GM08714 (cell line): ENCODE measurements around the gene SMPX.

Experiments used
- H3K4me3 ChIP-seq: fragments of 200-500 bp; sonication (Bioruptor generic); 2 replicates; pipeline ENCODE4 v1.5.1; 2014; ENCODE audit warnings: mild to moderate bottlenecking, low read length, inconsistent platforms
- ZNF274 ChIP-seq: IDR thresholded peaks from 2 replicates; pipeline ENCODE4 v1.6.1; 2012; ENCODE audit warnings: mild to moderate bottlenecking, low read depth, low read length

The SMPX gene

DNA sequence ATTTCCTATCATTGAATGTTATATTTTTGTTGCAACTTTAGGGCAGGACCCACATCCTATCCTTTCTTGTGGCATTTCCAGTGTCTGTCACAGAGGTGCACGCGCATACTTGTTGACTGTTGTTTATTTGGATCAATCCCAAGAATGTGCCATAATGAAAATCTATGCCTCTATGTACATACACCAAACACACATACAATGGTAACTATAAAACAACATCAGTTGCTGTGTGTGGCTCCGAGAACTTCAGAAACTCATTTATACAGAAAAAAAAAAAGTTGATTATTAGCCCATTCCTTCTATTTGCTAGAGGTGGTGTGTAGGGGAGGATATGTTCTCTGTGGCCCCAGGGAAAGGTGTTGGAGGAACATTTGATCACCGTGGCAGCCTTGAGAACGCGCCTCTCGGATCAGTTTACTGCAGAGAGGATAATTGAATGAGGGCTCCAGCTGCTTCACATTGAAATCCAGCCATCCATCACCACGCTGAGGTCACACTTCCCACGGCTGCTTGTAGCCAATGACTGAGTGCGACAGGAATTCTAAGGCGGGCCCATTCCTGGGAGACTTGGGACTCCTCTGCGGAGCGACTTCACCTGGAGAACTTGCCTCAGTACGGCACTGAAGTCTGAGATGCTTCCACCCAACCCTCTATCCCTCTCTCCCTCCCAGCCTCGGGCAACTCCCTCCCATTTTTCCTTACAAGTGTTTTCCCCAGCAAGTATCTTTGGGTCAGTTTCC, 19.5 kb downstream of the SMPX start:
- no peak overlapping the region for H3K4me3 ChIP-seq
- no peak for TF ChIP-seq ZNF274

DNA sequence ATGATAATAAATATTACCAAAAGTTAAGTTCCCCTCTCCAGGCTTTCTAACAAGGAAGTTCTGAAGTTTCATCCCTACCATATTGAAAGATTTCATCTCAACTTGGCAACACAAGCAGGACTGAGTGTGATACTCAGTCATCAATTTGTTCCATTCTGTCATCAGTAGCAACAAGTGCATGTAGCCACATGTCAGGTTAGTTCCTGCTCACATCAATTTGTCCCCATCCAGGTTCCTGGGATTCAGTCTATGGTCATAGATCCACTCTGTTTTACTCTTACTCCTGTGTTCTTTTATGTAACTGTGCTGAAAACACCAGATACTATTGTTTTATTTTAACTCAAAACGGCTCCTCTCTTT, 22.2 kb downstream of the SMPX start:
- no peak for TF ChIP-seq ZNF274
- no peak overlapping the region for H3K4me3 ChIP-seq

DNA sequence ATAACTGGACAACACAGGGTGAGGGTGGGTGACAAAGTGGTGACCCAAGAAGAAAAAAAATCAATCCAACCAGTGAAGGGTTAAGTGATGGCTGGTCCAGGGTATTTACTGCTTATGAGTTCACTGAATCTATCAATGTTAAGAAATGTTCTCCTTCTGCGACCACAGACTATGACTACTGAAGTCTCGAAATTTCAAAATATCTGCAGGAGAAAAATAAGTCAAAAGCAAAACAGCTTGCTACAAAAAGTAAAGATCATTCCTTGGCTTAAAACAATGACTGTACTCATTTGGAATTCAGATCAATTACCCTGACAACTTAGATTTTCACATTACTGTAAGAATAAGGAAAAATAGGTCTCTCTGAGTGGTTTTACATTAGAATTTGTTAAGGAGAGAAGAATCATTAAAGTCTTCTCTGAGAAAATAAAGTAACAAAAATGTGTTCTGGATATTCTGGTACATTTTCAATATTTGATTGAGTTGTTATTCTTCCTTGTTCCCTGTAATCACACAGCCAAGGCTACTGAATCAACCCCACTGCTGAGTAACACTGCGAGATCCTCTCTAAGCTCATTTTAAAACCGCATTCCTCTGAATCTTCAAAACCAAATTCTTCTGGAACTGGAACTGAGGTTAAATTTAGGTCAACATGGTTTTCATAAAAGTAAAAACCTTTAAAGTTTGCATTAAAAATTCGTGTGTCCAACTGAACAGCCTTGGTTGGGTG, 22.7 kb downstream of the SMPX start:
- no peak for TF ChIP-seq ZNF274
- H3K4me3 ChIP-seq, result no peak overlapping the region

DNA sequence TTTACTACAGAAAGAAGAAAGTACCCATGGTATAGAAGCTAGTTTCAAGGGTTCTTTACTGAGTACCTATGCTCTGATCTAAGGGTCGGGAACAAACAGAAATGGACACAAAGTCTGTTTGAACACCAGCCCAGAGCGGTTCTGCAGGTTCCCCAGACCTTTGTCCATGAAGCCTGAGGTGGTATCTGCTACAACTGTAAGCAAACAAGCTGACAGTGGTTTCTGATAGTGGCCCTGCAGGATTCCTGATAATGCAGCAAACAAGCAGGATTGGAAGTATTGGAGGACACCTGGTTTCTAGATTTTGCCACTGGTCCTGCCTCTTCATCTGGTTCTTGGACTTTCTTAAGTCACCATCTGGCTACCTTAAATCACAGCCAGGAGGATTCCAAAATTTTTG, 23.7 kb downstream of the SMPX start:
- no peak overlapping the region for H3K4me3 ChIP-seq
- no peak for TF ChIP-seq ZNF274

DNA sequence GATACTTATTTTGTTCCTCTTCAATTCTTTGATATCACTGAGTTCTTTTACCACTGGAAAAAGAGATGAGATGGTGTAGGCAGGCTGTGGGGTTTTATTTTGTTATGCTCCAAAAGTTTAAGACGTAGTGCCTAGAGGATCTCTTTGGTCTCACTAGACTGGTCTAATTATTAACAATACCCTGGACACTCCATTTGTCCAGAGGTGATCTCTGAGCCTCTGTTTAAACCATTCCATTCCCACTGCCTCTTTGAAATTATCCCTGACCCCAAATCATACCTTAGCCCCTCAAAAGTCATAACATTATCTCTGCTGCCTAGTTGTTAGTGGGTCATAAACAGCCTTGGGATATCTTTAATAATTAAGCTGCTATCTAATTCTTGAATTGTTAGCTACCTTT, 24.2 kb downstream of the SMPX start:
- no peak for TF ChIP-seq ZNF274
- no peak overlapping the region for H3K4me3 ChIP-seq

DNA sequence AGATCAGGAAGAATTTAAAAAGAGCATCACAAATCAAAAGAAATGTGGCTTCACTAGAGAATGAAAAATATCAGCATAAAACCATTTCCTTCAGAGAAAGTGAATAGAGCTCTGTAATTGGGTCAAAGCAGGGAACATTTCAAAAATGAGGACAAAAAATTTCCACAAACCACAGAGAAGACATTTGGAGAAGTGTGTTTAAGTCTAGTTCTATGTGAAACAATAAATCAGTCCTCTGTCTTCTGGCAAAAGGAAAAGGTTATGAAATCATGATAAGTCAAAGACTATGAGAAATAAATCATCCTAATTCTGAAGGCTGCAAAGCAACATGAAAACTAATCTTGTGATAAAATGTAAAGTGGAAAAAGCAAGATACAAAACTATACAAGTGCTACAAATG, 27.9 kb downstream of the SMPX start:
- TF ChIP-seq ZNF274, result no peak
- H3K4me3 ChIP-seq, result no peak overlapping the region

DNA sequence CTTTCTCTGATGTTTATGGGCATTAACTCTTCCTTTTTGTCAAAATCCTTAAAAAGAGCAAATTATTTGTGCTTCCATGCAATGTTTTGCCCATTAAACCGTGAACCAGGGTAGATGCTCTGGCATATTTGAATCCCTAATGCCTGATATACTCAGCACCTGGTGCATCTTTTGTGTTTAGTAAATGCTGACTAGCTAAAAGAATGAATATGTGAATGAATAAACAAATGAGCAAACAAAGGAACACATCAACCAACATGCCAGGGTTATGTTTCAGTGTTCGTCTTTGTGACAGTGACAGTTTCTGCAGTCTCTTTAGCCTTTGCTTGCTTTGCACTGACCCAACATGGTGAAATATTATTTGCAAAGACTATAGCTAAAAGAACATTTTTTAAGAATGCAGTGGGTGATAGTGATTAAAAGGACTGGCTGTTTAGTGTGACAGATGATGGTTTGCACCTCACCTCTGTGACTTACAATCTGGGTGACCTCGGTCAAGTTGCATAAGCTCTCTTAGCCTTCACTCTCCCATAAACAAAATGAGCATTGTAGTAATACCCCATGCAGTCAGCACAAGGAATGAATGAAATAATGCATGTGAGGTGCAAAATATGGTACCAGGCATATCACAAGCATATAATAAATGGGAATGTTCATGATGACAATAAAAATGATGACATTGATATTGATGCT, 29.5 kb downstream of the SMPX start:
- no peak for TF ChIP-seq ZNF274

DNA sequence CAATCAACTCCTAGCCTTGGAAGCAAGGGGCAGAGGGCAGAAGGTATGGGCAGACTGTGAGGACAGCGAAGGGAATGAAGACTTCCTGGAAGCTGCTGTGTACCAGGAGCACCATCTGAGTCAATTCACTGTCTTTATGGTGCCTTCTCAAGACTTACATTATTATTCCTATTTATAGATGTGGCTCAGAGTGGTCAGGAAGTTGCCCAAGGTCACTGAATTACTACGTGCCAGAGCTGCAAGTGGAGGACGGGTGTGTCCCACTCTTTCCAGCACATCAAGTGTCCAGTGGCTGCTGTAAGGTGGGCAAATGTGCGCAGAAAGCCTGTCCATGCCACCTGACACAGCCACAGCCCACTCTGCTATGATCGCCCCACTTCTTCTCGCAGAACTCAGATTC, 32.0 kb downstream of the SMPX start:
- no peak overlapping the region for H3K4me3 ChIP-seq
- TF ChIP-seq ZNF274, result no peak

More for the DNA sequence above, 29.5 kb downstream of the SMPX start:
- no peak overlapping the region for H3K4me3 ChIP-seq

DNA sequence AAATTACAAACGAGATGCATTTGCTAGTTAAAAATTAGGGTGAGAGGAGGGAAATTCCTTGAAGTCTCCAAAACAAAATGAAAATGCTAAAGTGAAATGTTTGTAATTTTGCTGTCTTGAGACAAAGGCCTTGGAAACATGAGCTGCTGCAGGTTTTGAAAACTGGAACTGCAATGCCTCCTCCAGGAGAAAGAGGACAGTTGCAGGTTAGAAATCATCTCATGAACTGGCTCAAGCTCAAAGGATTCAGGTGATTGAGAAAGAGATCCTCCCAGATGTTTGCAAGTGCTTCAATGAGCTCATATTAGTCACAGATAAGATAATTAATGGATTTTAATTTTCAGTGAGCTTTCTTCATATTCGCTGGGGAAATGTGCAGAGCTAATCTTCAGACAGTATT, 32.4 kb downstream of the SMPX start:
- H3K4me3 ChIP-seq, result no peak overlapping the region
- no peak for TF ChIP-seq ZNF274

DNA sequence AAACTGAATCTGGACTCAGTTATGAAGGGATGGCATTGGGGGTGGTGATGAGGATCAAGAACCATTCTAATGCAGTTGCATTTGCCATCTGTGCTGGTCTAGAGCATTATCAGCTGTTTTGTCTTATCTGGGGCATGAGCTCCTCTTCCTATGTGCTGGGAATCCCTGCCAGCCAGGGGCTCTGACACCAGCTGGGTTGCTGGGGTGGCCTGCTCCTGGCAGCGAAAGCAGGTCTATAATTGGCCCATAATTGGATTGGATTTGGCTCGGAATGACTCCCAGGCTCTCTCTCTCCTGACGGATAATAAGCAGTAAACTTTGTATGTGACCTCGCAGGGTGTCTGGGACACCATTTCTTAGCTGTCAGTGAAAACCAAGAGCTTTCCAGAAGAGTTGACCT, 34.1 kb downstream of the SMPX start:
- no peak overlapping the region for H3K4me3 ChIP-seq
- no peak for TF ChIP-seq ZNF274

DNA sequence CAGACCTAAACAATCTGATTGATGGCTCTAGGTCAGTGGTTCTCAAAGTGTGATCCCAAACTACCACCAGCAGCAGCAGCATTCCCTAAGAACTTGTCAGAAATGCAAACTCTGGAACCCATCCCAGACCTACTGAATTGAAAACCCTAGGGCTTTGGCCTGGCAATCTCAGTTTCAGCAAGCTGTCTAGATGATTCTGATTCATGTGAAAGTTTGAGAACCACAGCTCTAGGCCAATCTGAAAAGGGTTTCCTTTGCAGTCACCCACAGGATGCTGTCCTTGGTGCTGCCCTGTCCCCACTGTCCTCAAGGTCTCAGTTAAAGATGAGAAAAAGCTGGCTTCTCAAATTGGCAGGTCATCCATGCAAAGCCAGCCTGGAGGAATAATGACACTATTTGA, 34.8 kb downstream of the SMPX start:
- H3K4me3 ChIP-seq, result no peak overlapping the region
- no peak for TF ChIP-seq ZNF274

DNA sequence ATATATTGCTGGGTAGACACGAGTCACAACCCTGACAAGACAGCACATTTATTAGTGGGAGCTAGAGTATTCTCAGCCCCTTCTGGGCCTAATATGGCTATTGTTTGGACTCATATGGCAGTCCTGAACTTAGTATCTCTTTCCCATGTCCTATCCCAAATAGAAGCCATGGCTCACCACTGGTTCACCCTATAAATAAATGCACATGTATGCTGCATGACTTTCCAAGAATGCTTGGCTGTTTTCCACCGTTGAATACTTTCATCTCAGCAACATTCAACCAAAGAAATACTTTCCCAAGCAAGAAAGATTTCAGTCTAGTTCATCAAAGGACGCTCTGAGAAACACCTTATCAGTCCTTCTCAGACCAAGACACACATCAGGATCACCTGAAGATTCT, 36.7 kb downstream of the SMPX start:
- H3K4me3 ChIP-seq, result no peak overlapping the region
- TF ChIP-seq ZNF274, result no peak

DNA sequence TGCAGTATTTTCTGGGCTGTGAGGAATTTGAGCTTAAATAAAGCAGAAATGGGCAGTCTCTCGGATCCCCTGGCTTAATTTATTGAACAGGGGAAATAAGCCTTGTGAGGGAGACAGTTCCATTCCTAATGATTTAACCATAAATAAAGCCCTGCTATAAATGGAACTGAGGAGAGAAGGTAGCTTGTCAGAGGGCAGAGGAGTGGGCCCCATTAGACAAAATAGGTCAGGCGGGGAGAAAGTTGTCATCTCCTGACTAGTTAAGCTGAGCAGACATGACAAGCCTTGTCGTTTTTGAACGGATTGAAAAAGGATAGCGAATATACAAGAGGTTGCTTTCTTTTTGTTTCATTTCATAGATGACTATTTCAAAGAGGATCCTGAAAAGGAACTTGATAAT, 39.3 kb downstream of the SMPX start:
- H3K4me3 ChIP-seq, result no peak overlapping the region
- no peak for TF ChIP-seq ZNF274

DNA sequence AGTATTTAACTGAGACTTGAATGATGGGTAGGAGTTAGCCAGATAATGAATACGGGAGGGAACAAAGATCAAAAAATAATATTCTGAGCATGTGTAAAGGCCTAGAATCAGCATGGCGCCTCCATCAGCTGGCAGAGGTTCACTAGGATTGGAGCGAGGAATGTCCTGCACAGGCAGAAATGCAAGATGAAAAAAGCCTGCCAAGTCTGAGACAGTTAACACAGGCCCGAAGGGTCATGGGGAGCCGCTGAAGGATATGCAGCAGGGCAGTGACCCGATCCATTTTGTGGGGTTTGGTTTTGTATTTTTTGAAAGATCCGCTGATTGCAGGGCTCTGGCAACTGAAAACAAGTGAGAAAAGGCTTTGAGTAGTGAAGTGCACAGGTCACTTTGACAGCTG, 40.1 kb downstream of the SMPX start:
- no peak overlapping the region for H3K4me3 ChIP-seq
- TF ChIP-seq ZNF274, result no peak

DNA sequence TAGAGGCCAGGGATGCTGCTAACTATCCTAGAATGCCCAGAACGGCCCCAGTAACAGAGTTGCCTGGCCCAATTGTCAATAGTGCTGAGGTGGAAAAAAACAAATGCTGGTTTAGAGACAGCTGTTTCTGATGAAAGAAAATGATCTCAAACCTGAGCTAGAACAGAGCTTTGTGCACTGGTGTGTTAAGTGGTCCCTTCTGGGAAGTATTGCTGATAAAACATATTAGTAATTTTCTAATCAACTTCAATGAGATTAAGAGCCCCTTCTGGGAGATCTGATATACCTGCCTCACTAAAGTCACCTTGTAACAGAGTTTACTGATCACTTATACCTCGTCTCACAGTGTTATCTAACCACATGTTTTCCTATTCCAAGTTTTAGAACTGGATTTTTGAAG, 42.1 kb downstream of the SMPX start:
- TF ChIP-seq ZNF274, result no peak
- no peak overlapping the region for H3K4me3 ChIP-seq
